Liver (tissue), 9 donors: ENCODE results near the gene FTCD. TPM values are rescaled to one million over a fixed set of nuclear protein-coding genes. Genes with fewer than 3 reads are reported as not detected.

Experiments
- DNase-seq: peaks from one replicate; pipeline ENCODE4 v3.0.0-alpha.2; 2017; ENCODE audit warnings: low spot score
- H3K27ac ChIP-seq, 2 donors: one replicate each; pipeline ENCODE4 v1.7.0; 2013; ENCODE audit warnings: inconsistent platforms in 2 of 2, low read length in 2 of 2, control low read depth in 1 of 2, low read depth in 1 of 2, mild to moderate bottlenecking in 1 of 2
- H3K27me3 ChIP-seq, 4 donors: one replicate each; pipeline versions ENCODE4 v1.6.1 to v1.7.0; 2013; ENCODE audit warnings: low read length in 3 of 4, inconsistent platforms in 1 of 4, mild to moderate bottlenecking in 1 of 4, moderate library complexity in 1 of 4; ENCODE audit not compliant: control insufficient read depth in 4 of 4, insufficient read depth in 4 of 4
- H3K36me3 ChIP-seq, 4 donors: one replicate each; pipeline versions ENCODE4 v1.6.1 to v1.7.0; 2013; ENCODE audit warnings: low read length in 3 of 4, mild to moderate bottlenecking in 3 of 4, low read depth in 1 of 4, moderate library complexity in 1 of 4; ENCODE audit not compliant: control insufficient read depth in 4 of 4, insufficient read depth in 3 of 4
- H3K4me1 ChIP-seq, 4 donors: one replicate each; pipeline versions ENCODE4 v1.6.1 to v1.7.0; 2013; ENCODE audit warnings: low read length in 3 of 4, mild to moderate bottlenecking in 3 of 4, moderate library complexity in 1 of 4; ENCODE audit not compliant: control insufficient read depth in 4 of 4, insufficient read depth in 4 of 4
- H3K4me3 ChIP-seq, 3 donors: one replicate each; pipeline versions ENCODE4 v1.6.1 to v1.7.0; 2013; ENCODE audit warnings: low read length in 3 of 3, control low read depth in 1 of 3, low read depth in 1 of 3, mild to moderate bottlenecking in 1 of 3
- H3K9ac ChIP-seq, 2 donors: one replicate each; pipeline ENCODE4 v1.7.0; 2013; ENCODE audit warnings: low read length in 2 of 2, mild to moderate bottlenecking in 2 of 2, moderate library complexity in 2 of 2, control low read depth in 1 of 2, low read depth in 1 of 2
- H3K9me3 ChIP-seq, 4 donors: one replicate each; pipeline versions ENCODE4 v1.6.1 to v1.7.0; 2013; ENCODE audit warnings: low read length in 3 of 4; ENCODE audit not compliant: control insufficient read depth in 4 of 4
- EGR1 ChIP-seq, 2 donors: IDR thresholded peaks; 2 replicates each; pipeline ENCODE4 v1.6.1; 2016 to 2018; ENCODE audit warnings: antibody characterized with exemption in 2 of 2, low read depth in 2 of 2
- FOXA1 ChIP-seq: IDR thresholded peaks from 2 replicates; pipeline ENCODE4 v1.6.1; 2016; ENCODE audit warnings: antibody characterized with exemption
- FOXA2 ChIP-seq: IDR thresholded peaks from 2 replicates; pipeline ENCODE4 v1.6.1; 2016; ENCODE audit warnings: antibody characterized with exemption
- GABPA ChIP-seq, 2 donors: IDR thresholded peaks in 1 of 2; conservative IDR thresholded peaks in 1 of 2; 2 replicates each; pipeline ENCODE4 v1.6.1; 2016; ENCODE audit warnings: antibody characterized with exemption in 2 of 2, mild to moderate bottlenecking in 1 of 2, moderate library complexity in 1 of 2
- HNF4A ChIP-seq, 2 donors: conservative IDR thresholded peaks; 2 replicates each; pipeline ENCODE4 v1.6.1; 2016; ENCODE audit warnings: antibody characterized with exemption in 2 of 2, mild to moderate bottlenecking in 2 of 2
- JUND ChIP-seq, 2 donors: IDR thresholded peaks; 2 replicates each; pipeline ENCODE4 v1.6.1; 2016; ENCODE audit warnings: antibody characterized with exemption in 2 of 2
- NR2F2 ChIP-seq: IDR thresholded peaks from 2 replicates; pipeline ENCODE4 v1.6.1; 2016; ENCODE audit warnings: antibody characterized with exemption
- RAD21 ChIP-seq, 2 donors: IDR thresholded peaks; 2 replicates each; pipeline ENCODE4 v1.6.1; 2016; ENCODE audit warnings: antibody characterized with exemption in 2 of 2, mild to moderate bottlenecking in 2 of 2
- RXRA ChIP-seq, 2 donors: IDR thresholded peaks; 2 replicates each; pipeline ENCODE4 v1.6.1; 2017 to 2018; ENCODE audit warnings: antibody characterized with exemption in 2 of 2, mild to moderate bottlenecking in 1 of 2
- SP1 ChIP-seq: IDR thresholded peaks from 2 replicates; pipeline ENCODE4 v1.6.1; 2018; ENCODE audit warnings: antibody characterized with exemption, mild to moderate bottlenecking
- TAF1 ChIP-seq: conservative IDR thresholded peaks from 2 replicates; pipeline ENCODE4 v1.6.1; 2016; ENCODE audit warnings: antibody characterized with exemption, mild to moderate bottlenecking
- YY1 ChIP-seq: IDR thresholded peaks from 2 replicates; pipeline ENCODE4 v1.6.1; 2016; ENCODE audit warnings: antibody characterized with exemption, mild to moderate bottlenecking
- WGBS: extraction: QIAGEN DNeasy Blood & Tissue Kit; methylation state at CpG from one replicate; pipeline ENCODE4 v1.1.7; 2013; 5-methylcytosine and 5-hydroxymethylcytosine counted together
- polyA plus RNA-seq, 2 donors: library from polyadenylated mRNA; stranded (reverse) in 1 of 2; unstranded in 1 of 2; fragments of 200-250 nt in 1 of 2; fragments of >200 nt in 1 of 2; fragmentation: Nextera tagmentation in 1 of 2; extraction: Ambion mirVana in 1 of 2; gene quantifications; one replicate each; pipeline versions ENCODE4 v1.2.1 to v1.2.3, GENCODE V29; 2013 to 2015
- total RNA-seq, 2 donors: library from RNA; depleted of rRNA; stranded (reverse); fragments of >200 nt; gene quantifications; one replicate each; pipeline ENCODE4 v1.2.3, GENCODE V29; 2014
- TF ChIP-seq, protein P1 (sequence below): IDR thresholded peaks from 2 replicates; pipeline ENCODE4 v1.6.1; 2016; ENCODE audit warnings: antibody characterized with exemption
- TF ChIP-seq, protein P2 (sequence below): IDR thresholded peaks from 2 replicates; pipeline ENCODE4 v1.6.1; 2016; ENCODE audit warnings: antibody characterized with exemption
- TF ChIP-seq, protein P3 (sequence below): IDR thresholded peaks from 2 replicates; pipeline ENCODE4 v1.6.1; 2016; ENCODE audit warnings: antibody characterized with exemption
- TF ChIP-seq, protein P4 (sequence below): fragments of 150-350 bp; IDR thresholded peaks from 2 replicates; pipeline ENCODE4 v1.5.1; 2017; ENCODE audit warnings: improper control_type of control experiment, low read depth, low read length; ENCODE audit not compliant: missing input control
- donor health status: healthy.
- donor health status: healthy.
- donor health status: healthy.
- donor health status: healthy.
- donor health status: healthy.

The FTCD gene
- total and polyA plus RNA-seq, 4 donors = 130 to 182 (median 173) TPM

DNA sequence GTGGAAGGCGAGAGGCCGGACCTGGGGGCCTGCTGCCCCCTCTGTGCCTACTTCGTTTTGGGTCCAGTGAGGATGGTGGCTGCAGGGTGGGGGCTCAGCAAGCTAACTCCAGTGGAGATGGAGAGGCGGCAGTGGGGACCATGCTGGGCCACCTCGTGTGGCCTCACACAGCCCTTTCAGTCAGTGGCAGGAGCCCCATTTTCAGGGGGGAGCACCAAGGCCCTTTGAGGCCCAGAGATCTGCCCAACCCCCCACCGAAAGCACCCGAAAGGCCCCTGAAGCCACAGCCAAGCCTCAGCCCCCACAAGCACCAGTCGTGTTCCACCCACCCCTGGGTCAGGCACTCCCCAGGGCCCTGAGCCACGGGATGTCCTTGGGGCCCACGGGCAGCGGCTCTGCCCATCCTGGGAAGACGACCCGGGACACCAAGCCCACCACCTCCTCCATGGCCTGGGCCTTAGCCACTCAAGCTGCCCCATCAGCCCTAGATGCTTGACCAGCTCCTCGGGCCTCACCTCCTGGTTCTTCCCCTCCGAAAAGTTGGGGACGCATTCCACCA, 345 bp downstream of the FTCD start (continued):
- TF ChIP-seq, protein P1, sequence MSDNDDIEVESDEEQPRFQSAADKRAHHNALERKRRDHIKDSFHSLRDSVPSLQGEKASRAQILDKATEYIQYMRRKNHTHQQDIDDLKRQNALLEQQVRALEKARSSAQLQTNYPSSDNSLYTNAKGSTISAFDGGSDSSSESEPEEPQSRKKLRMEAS = no peak
- TF ChIP-seq, protein P2, sequence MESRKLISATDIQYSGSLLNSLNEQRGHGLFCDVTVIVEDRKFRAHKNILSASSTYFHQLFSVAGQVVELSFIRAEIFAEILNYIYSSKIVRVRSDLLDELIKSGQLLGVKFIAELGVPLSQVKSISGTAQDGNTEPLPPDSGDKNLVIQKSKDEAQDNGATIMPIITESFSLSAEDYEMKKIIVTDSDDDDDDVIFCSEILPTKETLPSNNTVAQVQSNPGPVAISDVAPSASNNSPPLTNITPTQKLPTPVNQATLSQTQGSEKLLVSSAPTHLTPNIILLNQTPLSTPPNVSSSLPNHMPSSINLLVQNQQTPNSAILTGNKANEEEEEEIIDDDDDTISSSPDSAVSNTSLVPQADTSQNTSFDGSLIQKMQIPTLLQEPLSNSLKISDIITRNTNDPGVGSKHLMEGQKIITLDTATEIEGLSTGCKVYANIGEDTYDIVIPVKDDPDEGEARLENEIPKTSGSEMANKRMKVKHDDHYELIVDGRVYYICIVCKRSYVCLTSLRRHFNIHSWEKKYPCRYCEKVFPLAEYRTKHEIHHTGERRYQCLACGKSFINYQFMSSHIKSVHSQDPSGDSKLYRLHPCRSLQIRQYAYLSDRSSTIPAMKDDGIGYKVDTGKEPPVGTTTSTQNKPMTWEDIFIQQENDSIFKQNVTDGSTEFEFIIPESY = no peak
- TF ChIP-seq HNF4A (conservative IDR thresholded peaks at IDR 0.05) (no peak), JUND (IDR thresholded peaks at IDR 0.05) (no peak), GABPA (IDR thresholded peaks at IDR 0.05 in 1 of 2, conservative IDR thresholded peaks at IDR 0.05 in 1 of 2) (no peak), TAF1 (no peak)
- TF ChIP-seq, protein P3, sequence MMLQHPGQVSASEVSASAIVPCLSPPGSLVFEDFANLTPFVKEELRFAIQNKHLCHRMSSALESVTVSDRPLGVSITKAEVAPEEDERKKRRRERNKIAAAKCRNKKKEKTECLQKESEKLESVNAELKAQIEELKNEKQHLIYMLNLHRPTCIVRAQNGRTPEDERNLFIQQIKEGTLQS = no peak

DNA sequence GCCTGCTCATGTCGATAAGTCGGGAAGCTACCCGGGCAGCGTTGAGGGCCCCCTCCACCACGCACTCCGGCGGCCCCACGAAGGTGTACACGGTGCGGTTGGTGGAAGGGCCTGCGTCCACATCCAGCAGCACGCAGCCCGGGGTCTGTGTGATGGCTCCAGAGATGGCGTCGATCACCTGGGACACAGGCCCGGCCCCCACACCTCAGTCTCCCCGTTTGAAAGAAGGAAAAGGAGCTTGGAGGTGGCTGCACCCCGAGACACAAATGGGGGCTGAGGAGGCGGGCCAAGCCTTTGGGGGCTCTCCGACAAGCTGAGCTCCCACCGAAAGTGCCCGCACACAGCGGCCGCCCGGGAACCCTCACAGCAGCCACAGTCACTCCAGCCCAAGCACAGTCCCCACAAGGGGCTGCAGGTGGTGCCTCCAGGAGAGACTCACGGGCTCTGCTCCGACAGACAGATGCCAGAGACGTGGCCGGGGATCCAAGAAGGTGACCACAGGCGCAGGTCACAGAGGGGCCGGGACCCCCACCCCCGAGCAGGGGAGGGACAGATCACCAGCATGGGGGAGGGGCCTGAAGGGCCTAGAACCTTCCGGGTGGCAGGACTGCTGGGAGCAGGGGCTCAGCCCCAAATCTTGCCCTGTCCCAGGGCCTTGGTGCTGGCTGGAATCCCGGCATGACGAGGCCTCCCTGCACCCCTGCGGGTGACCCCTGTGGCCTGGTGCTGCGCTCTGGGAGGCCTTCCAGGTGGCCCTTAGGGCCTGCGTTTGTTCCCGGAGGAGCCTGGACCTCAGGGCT, 1.0 kb downstream of the FTCD start:
- Histone ChIP-seq H3K27me3 (no peaks in the 10 kb centered on the region), H3K27ac (peak overlapping the region; percentile 83 to 92)

DNA sequence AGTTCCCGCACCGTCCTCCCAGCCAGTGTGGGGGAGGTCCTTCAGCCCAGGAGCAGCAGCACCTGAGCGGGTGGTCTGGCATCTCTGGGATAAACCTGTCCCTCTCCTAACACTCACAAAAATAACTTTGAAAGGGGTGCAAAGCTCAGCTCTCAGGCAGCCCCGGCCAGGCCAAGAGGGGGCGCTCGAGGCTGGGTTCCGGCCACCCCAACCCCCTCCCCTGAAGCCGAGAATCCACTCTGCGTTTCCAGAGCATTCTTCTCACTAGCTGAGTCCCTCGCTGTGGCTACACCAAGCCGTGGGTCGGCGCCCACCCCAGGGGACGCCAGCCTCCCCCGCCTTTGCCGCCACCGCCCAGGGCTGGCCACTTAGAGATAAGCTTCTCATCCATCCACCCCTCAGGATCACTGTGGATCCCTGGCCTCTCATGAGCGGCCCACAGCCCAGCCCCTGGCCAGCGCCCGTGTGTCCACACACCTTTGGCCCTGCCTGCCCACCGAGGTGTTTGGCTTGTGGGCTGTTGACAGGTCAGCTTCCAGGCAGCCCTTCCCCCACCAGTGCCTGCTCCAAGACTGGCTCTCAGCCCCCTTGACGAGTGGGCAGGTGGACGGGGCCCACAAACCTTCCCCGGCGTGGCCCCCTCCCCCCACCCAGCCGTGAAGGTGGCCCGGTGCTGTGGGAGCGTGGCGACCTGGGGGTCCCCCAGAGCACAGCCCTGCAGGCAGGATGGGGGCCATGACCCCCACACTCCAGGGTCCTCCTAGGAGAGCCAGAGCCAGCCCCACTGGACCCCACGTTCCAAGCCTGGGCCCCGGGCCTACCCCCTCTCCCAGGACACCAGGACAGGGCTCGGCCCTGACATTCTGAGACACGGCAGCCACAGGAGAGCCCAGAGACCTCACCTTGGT, 1.9 kb downstream of the FTCD start:
- peak overlapping the region; percentile 60 to 85 (median 70) for H3K4me3 ChIP-seq
- WGBS = 18% methylated on average over 33 of the region's 33 CpGs
- peak; percentile 81 for DNase-seq
- no peaks in the 10 kb centered on the region for H3K27me3 ChIP-seq
- peaks cover 10 to 14% (median 11%) of the 10 kb centered on the region in 4 donors for H3K36me3 ChIP-seq
- H3K9ac ChIP-seq = peak overlapping the region; percentile 83 to 99
- peaks cover 4 to 39% (median 17%) of the 10 kb centered on the region in 4 donors for H3K4me1 ChIP-seq
- no peaks in the 10 kb centered on the region for H3K9me3 ChIP-seq
- peak overlapping the region; percentile 83 to 92 for H3K27ac ChIP-seq
- TF ChIP-seq, protein P2 = peak; percentile 15
- TF ChIP-seq HNF4A (conservative IDR thresholded peaks at IDR 0.05) (peak; percentile 59 to 76), GABPA (IDR thresholded peaks at IDR 0.05 in 1 of 2, conservative IDR thresholded peaks at IDR 0.05 in 1 of 2) (no peak), FOXA1 (no peak), SP1 (peak; percentile 29), NR2F2 (peak; percentile 33), EGR1 (IDR thresholded peaks at IDR 0.05; ENCODE audit: low read depth in 2 of 2) (no peak), FOXA2 (peak; percentile 52), RXRA (IDR thresholded peaks at IDR 0.05) (peak; percentile 55 to 83), RAD21 (IDR thresholded peaks at IDR 0.05) (peak; percentile 62 to 65), YY1 (peak; percentile 52)
- TF ChIP-seq, protein P4, sequence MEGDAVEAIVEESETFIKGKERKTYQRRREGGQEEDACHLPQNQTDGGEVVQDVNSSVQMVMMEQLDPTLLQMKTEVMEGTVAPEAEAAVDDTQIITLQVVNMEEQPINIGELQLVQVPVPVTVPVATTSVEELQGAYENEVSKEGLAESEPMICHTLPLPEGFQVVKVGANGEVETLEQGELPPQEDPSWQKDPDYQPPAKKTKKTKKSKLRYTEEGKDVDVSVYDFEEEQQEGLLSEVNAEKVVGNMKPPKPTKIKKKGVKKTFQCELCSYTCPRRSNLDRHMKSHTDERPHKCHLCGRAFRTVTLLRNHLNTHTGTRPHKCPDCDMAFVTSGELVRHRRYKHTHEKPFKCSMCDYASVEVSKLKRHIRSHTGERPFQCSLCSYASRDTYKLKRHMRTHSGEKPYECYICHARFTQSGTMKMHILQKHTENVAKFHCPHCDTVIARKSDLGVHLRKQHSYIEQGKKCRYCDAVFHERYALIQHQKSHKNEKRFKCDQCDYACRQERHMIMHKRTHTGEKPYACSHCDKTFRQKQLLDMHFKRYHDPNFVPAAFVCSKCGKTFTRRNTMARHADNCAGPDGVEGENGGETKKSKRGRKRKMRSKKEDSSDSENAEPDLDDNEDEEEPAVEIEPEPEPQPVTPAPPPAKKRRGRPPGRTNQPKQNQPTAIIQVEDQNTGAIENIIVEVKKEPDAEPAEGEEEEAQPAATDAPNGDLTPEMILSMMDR = peak; percentile 58
- TF ChIP-seq, protein P1 = peak; percentile 59

More for the DNA sequence above, 1.0 kb downstream of the FTCD start:
- peak; percentile 46 for DNase-seq
- TF ChIP-seq HNF4A (conservative IDR thresholded peaks at IDR 0.05) (peak in 1 of 2 donors; percentile 6), YY1 (peak; percentile 17), NR2F2 (no peak), RXRA (IDR thresholded peaks at IDR 0.05) (peak in 1 of 2 donors; percentile 39)
- 38% methylated on average over 39 of the region's 39 CpGs for WGBS
- Histone ChIP-seq H3K9ac (peak overlapping the region; percentile 83 to 99), H3K36me3 (peaks cover 3 to 10% (median 5%) of the 10 kb centered on the region in 4 donors), H3K4me1 (peaks cover 4 to 39% (median 17%) of the 10 kb centered on the region in 4 donors), H3K9me3 (no peaks in the 10 kb centered on the region), H3K4me3 (peak overlapping the region; percentile 60 to 85 (median 70))
